Suprapubic skin (tissue), 4 donors: Measurements from ENCODE around the gene SCRN3. TPM values are rescaled to one million over a fixed set of nuclear protein-coding genes. Genes with fewer than 3 reads are reported as not detected.
A peak's percentile ranks its signal among the peaks of the same experiment; 100 is the strongest.

Experiments used
- DNase-seq, 2 donors: peaks; one replicate each; pipeline ENCODE4 v3.0.0-alpha.2; 2019; ENCODE audit warnings: low spot score in 2 of 2
- H3K27ac ChIP-seq: fragments of 200-600 bp; sonication (generic); one replicate; pipeline ENCODE4 v1.5.1; 2019
- H3K27me3 ChIP-seq: fragments of 200-600 bp; sonication (generic); one replicate; pipeline ENCODE4 v1.5.1; 2019
- H3K36me3 ChIP-seq: fragments of 200-600 bp; sonication (generic); one replicate; pipeline ENCODE4 v1.5.1; 2019
- H3K4me1 ChIP-seq: fragments of 200-600 bp; sonication (generic); one replicate; pipeline ENCODE4 v1.5.1; 2019
- H3K4me3 ChIP-seq: fragments of 200-600 bp; sonication (generic); one replicate; pipeline ENCODE4 v1.5.1; 2019; ENCODE audit warnings: mild to moderate bottlenecking
- H3K9me3 ChIP-seq: fragments of 200-600 bp; sonication (generic); one replicate; pipeline ENCODE4 v1.5.1; 2019
- EP300 ChIP-seq: sonication (generic); formaldehyde crosslinking; IDR thresholded peaks from one replicate; pipeline ENCODE4 v1.6.1; 2017; ENCODE audit warnings: antibody characterized with exemption
- POLR2A ChIP-seq, 2 donors: fragments of 450-650 bp; IDR thresholded peaks; one replicate each; pipeline ENCODE4 v1.6.1; 2017; ENCODE audit warnings: antibody characterized with exemption in 2 of 2, mild to moderate bottlenecking in 2 of 2, moderate library complexity in 2 of 2
- POLR2AphosphoS5 ChIP-seq, 3 donors: sonication (generic); formaldehyde crosslinking; IDR thresholded peaks; one replicate each; pipeline ENCODE4 v1.6.1; 2017; ENCODE audit warnings: antibody characterized with exemption in 3 of 3
- WGBS: methylation state at CpG from one replicate; pipeline ENCODE4 v1.1.5; 2018; 5-methylcytosine and 5-hydroxymethylcytosine counted together
- total RNA-seq, 4 donors: library from RNA; depleted of rRNA; stranded (reverse); fragments of >200 nt; gene quantifications; one replicate each; pipeline ENCODE4 v1.1.0, GENCODE V29; 2016
- TF ChIP-seq, protein P1 (sequence below), 2 donors: fragments of 200-600 bp in 1 of 2; fragments of 450-650 bp in 1 of 2; sonication (generic) in 1 of 2; IDR thresholded peaks; one replicate each; pipeline ENCODE4 v1.5.1; 2016 to 2019; ENCODE audit warnings: antibody characterized with exemption in 2 of 2, mild to moderate bottlenecking in 1 of 2, moderate library complexity in 1 of 2

Gene SCRN3
- total RNA-seq, 4 donors from 2014 or later = 10.5 to 32.7 (median 23.5) TPM

DNA sequence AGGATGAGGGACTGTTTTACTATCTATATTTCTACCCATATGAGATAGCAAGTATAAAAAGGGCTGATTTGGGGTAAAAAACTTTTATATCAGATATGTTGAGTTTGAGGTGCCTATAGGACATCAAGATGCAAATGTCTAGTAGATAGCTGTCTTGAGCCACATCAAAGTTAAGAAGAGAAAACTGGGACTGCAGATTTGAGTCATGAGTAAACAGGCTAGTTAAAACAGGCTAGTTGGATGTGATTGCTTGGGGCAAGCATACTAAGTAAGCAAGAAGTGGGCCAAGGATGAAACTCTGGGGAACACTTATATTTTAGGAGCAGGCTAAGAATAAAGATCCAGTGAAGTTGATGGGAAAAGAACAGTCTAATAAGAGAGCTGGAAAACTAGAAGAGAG lies 2.8 kb upstream of the SCRN3 start:
- H3K4me3 ChIP-seq = no peak overlapping the region
- no peak for DNase-seq
- H3K27ac ChIP-seq = no peak overlapping the region
- no peaks in the 10 kb centered on the region for H3K9me3 ChIP-seq
- H3K27me3 ChIP-seq = no peaks in the 10 kb centered on the region
- H3K36me3 ChIP-seq = peaks cover 14% of the 10 kb centered on the region
- H3K4me1 ChIP-seq = peaks cover 36% of the 10 kb centered on the region
- TF ChIP-seq EP300 (no peak), POLR2A (IDR thresholded peaks at IDR 0.05) (no peak), POLR2AphosphoS5 (IDR thresholded peaks at IDR 0.05) (no peak)
- TF ChIP-seq, protein P1, sequence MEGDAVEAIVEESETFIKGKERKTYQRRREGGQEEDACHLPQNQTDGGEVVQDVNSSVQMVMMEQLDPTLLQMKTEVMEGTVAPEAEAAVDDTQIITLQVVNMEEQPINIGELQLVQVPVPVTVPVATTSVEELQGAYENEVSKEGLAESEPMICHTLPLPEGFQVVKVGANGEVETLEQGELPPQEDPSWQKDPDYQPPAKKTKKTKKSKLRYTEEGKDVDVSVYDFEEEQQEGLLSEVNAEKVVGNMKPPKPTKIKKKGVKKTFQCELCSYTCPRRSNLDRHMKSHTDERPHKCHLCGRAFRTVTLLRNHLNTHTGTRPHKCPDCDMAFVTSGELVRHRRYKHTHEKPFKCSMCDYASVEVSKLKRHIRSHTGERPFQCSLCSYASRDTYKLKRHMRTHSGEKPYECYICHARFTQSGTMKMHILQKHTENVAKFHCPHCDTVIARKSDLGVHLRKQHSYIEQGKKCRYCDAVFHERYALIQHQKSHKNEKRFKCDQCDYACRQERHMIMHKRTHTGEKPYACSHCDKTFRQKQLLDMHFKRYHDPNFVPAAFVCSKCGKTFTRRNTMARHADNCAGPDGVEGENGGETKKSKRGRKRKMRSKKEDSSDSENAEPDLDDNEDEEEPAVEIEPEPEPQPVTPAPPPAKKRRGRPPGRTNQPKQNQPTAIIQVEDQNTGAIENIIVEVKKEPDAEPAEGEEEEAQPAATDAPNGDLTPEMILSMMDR (IDR thresholded peaks at IDR 0.05) = no peak

DNA sequence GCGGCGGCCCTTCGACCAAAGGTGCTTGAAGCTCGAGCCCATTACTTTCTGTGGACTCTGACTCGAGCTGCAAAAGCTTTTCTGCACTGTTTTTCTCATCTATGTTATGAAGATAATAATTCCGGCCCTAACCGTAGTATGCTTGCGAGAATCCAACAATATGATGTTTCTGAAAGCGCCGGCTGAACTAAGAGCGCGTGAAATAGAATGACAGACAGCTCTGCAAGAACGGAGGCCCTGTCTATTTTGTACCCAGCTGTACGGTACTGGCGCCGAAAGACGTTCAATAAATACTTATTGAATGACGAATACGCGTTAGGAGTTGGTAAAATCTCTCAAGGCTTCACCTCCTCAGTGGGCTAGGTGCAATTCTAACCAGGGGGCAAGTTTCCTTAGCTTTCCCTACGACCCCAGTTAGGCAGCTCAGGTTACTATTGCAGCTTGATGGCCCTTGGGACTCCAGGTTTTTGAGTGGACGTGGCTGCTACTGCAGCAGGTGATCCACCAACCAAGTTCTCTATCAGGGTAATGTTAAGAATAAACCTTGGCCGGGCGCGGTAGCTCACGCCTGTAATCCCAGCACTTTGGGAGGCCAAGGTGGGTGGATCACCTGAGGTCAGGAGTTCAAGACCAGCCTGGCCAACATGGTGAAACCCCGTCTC lies 570 bp downstream of the SCRN3 start:
- DNase-seq = no peak
- 20% methylated on average over 23 of the region's 27 CpGs for WGBS
- TF ChIP-seq EP300 (no peak), POLR2A (IDR thresholded peaks at IDR 0.05) (no peak), POLR2AphosphoS5 (IDR thresholded peaks at IDR 0.05) (no peak)
- TF ChIP-seq, protein P1 (IDR thresholded peaks at IDR 0.05) = no peak
- H3K4me1 ChIP-seq = peaks cover 32% of the 10 kb centered on the region
- peaks cover 3% of the 10 kb centered on the region for H3K36me3 ChIP-seq
- H3K9me3 ChIP-seq = no peaks in the 10 kb centered on the region
- peak overlapping the region; percentile 78 for H3K4me3 ChIP-seq
- peak overlapping the region; percentile 87 for H3K27ac ChIP-seq
- no peaks in the 10 kb centered on the region for H3K27me3 ChIP-seq

DNA sequence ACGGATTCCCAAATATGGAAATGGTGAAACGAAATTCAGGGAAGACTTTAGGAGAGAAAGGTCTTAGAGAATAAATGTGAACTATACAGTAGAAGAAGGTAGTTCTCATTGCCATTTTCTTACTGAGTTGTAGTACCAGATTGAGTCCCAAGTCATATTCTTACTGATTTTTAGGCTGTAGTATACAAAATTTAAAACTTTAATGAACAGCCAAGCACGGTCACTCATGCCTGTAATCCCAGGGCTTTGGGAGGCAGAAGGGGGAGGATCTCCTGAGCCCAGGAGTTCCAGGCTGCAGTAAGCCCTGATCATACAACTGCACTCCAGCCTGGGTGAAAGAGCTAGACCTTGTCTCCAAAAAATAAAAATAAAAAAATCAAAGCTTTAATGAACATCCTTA lies 2.2 kb downstream of the SCRN3 start:
- no peaks in the 10 kb centered on the region for H3K9me3 ChIP-seq
- H3K4me1 ChIP-seq = peaks cover 25% of the 10 kb centered on the region
- TF ChIP-seq, protein P1 (IDR thresholded peaks at IDR 0.05) = no peak
- TF ChIP-seq POLR2AphosphoS5 (IDR thresholded peaks at IDR 0.05) = no peak
- no peak for TF ChIP-seq EP300
- no peak for TF ChIP-seq POLR2A (IDR thresholded peaks at IDR 0.05)
- no peaks in the 10 kb centered on the region for H3K27me3 ChIP-seq
- H3K36me3 ChIP-seq = peaks cover 18% of the 10 kb centered on the region
- no peak for DNase-seq
- WGBS = 81% methylated on average over 3 of the region's 3 CpGs
- H3K4me3 ChIP-seq = no peak overlapping the region
- H3K27ac ChIP-seq = no peak overlapping the region

DNA sequence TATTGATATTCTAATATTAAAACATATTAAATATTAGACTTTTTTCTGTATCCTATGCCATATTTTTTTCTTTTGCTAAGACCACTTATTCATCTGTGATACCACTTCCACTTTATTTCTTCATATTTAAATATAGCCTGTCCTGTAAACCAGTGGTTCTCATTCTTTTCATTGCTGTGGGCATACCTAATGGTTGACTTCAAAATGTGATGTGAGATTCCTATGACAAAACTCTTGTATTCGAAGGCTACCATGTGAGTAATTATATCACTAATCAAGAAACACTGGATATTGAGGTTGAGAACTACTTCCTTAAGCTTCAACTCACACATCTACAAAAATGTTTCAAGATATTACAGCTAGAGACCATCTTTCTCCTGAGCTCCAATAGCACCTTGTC lies 3.6 kb downstream of the SCRN3 start:
- 81% methylated on average over 1 of the region's 1 CpG for WGBS
- Histone ChIP-seq H3K27me3 (no peaks in the 10 kb centered on the region), H3K4me3 (no peak overlapping the region)

DNA sequence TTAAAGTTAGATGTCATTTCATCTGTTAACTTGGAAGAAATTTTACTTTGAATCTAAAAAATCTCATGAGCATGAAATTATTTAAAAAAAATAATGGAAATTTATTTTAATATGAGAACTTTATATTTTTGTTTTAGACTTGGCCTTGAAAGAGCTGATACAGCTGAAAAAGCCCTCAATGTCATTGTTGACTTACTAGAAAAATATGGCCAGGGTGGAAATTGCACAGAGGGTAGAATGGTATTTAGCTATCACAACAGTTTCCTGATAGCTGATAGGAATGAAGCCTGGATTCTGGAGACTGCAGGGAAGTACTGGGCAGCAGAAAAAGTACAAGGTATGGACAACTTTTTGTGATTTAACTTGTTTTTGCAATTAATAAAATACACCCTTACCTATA lies 5.3 kb downstream of the SCRN3 start:
- Histone ChIP-seq H3K27ac (no peak overlapping the region), H3K27me3 (no peaks in the 10 kb centered on the region), H3K4me3 (no peak overlapping the region), H3K4me1 (peaks cover 5% of the 10 kb centered on the region), H3K9me3 (no peaks in the 10 kb centered on the region), H3K36me3 (peaks cover 23% of the 10 kb centered on the region)
- no peak for DNase-seq
- TF ChIP-seq EP300 (no peak), POLR2AphosphoS5 (IDR thresholded peaks at IDR 0.05) (no peak), POLR2A (IDR thresholded peaks at IDR 0.05) (no peak)
- TF ChIP-seq, protein P1 (IDR thresholded peaks at IDR 0.05) = no peak

More for the DNA sequence above, 3.6 kb downstream of the SCRN3 start:
- peaks cover 22% of the 10 kb centered on the region for H3K36me3 ChIP-seq
- H3K9me3 ChIP-seq = no peaks in the 10 kb centered on the region
- H3K27ac ChIP-seq = no peak overlapping the region
- H3K4me1 ChIP-seq = peaks cover 11% of the 10 kb centered on the region
- no peak for DNase-seq
- TF ChIP-seq EP300 (no peak), POLR2A (IDR thresholded peaks at IDR 0.05) (no peak), POLR2AphosphoS5 (IDR thresholded peaks at IDR 0.05) (no peak)
- TF ChIP-seq, protein P1 (IDR thresholded peaks at IDR 0.05) = no peak
